GM11168 (cell line): ENCODE measurements around the gene PRKN.
"Not testable (repeated sequence)": the region's sequence is repeated elsewhere in the genome, so short reads cannot be mapped to it uniquely, and the experiment has no call there.

ENCODE experiments used
- in situ Hi-C: fragments of 300-500 bp; cut with MboI; formaldehyde crosslinking; loops from one replicate; pipeline ENCODE4 v1.12.0; 2022; ENCODE audit warnings: low sequenced_read_pairs; ENCODE audit not compliant: unreplicated experiment

The PRKN gene

GRCh38 chr6:161903584-161904212 is 823.9 kb downstream of the PRKN start:
- in situ Hi-C loops, result no loop called here

GRCh38 chr6:161901740-161902426 is 825.7 kb downstream of the PRKN start:
- in situ Hi-C loops, result no loop called here

GRCh38 chr6:161894436-161894835 is 833.1 kb downstream of the PRKN start:
- in situ Hi-C loops, result no loop called here

- in situ Hi-C loops, result no loop called here
These were observed 836.0 kb downstream of the PRKN start for GRCh38 chr6:161891542-161891941.

GRCh38 chr6:161890832-161891297 is 836.7 kb downstream of the PRKN start:
- in situ Hi-C loops, result no loop called here

GRCh38 chr6:161890133-161890831 is 837.3 kb downstream of the PRKN start:
- in situ Hi-C loops, result no loop called here

- in situ Hi-C loops, result no loop called here
These were observed 838.2 kb downstream of the PRKN start for GRCh38 chr6:161889324-161889723.

- in situ Hi-C loops, result not testable (repeated sequence)
These were observed 841.0 kb downstream of the PRKN start for GRCh38 chr6:161886545-161886944.

- in situ Hi-C loops, result no loop called here
These were observed 842.8 kb downstream of the PRKN start for GRCh38 chr6:161884782-161885181.

GRCh38 chr6:161882196-161882765 is 845.3 kb downstream of the PRKN start:
- in situ Hi-C loops, result no loop called here

- in situ Hi-C loops, result no loop called here
These were observed 847.5 kb downstream of the PRKN start for GRCh38 chr6:161880056-161880455.

GRCh38 chr6:161876231-161876630 is 851.3 kb downstream of the PRKN start:
- in situ Hi-C loops, result no loop called here

GRCh38 chr6:161870236-161870901 is 857.2 kb downstream of the PRKN start:
- in situ Hi-C loops, result no loop called here

GRCh38 chr6:161869491-161869890 is 858.1 kb downstream of the PRKN start:
- in situ Hi-C loops, result no loop called here

- in situ Hi-C loops, result no loop called here
These were observed 861.0 kb downstream of the PRKN start for GRCh38 chr6:161866570-161866969.

- in situ Hi-C loops, result not testable (repeated sequence)
These were observed 866.5 kb downstream of the PRKN start for GRCh38 chr6:161861061-161861460.

GRCh38 chr6:161853657-161854056 is 873.9 kb downstream of the PRKN start:
- in situ Hi-C loops, result no loop called here

GRCh38 chr6:161851486-161851885 is 876.1 kb downstream of the PRKN start:
- in situ Hi-C loops, result not testable (repeated sequence)

GRCh38 chr6:161850562-161850961 is 877.0 kb downstream of the PRKN start:
- in situ Hi-C loops, result no loop called here

- in situ Hi-C loops, result no loop called here
These were observed 879.9 kb downstream of the PRKN start for GRCh38 chr6:161847628-161848027.
